Measurements from ENCODE around the gene SHB. TPM values are rescaled to one million over a fixed set of nuclear protein-coding genes. Genes with fewer than 3 reads are reported as not detected.
A peak's percentile ranks its signal among the peaks of the same experiment; 100 is the strongest.

Gene SHB
- total and polyA plus RNA-seq, 2 of the 13 experiments (the other 11 are each of a cell fraction or from before 2014, with no cell fraction given), result 19.4 to 20.7 TPM

GRCh38 chr9:38062498-38063362 is 6.3 kb downstream of the SHB start (continued):
- TF ChIP-seq UBTF (CRISPR knock-in tag; IDR thresholded peaks at IDR 0.05) (peak; percentile 23; the same call in 1 of the 2 replicates), ZNF407 (CRISPR knock-in tag; IDR thresholded peaks at IDR 0.05; ENCODE audit: not compliant biosample characterization) (no peak), ARID3A (IDR thresholded peaks at IDR 0.05; ENCODE audit: low read depth, low read length) (no peak), SP2 (CRISPR knock-in tag; IDR thresholded peaks at IDR 0.05) (no peak), ZNF672 (CRISPR knock-in tag; IDR thresholded peaks at IDR 0.05) (no peak), ZNF556 (CRISPR knock-in tag; IDR thresholded peaks at IDR 0.05; ENCODE audit: borderline replicate concordance) (no peak), ZNF496 (CRISPR knock-in tag; IDR thresholded peaks at IDR 0.05; ENCODE audit: insufficient replicate concordance) (no peak), ZBTB25 (CRISPR knock-in tag; IDR thresholded peaks at IDR 0.05) (no peak), THAP11 (CRISPR knock-in tag; IDR thresholded peaks at IDR 0.05) (no peak), RXRB (CRISPR knock-in tag; IDR thresholded peaks at IDR 0.05; ENCODE audit: borderline replicate concordance) (peak; percentile 66), KDM2A (CRISPR knock-in tag; IDR thresholded peaks at IDR 0.05; ENCODE audit: borderline replicate concordance, low read depth) (0 out of 2 replicates have a peak, but pooled peaks have one; percentile 18), PHF20 (CRISPR knock-in tag; IDR thresholded peaks at IDR 0.05) (no peak), HNRNPK (IDR thresholded peaks at IDR 0.05; ENCODE audit: low read depth, low read length, poor library complexity, severe bottlenecking) (no peak), ZIK1 (CRISPR knock-in tag; IDR thresholded peaks at IDR 0.05; ENCODE audit: borderline replicate concordance, low read depth) (no peak)

Measured in HepG2 (cell line).